ENCODE data around the gene TUBA1B.

The TUBA1B gene

GRCh38 chr12:49089821-49090773 lies 41.1 kb downstream of the TUBA1B start:
- peak overlapping the region; percentile 89 for H3K18ac ChIP-seq (ENCODE audit: low read length)
- DNase-seq (ENCODE audit: low spot score): no peak
- H2BK5ac ChIP-seq (ENCODE audit: low read length): no peak overlapping the region
- H3K79me1 ChIP-seq (ENCODE audit: low read depth, low read length): no peaks in the 10 kb centered on the region
- no peak overlapping the region for H4K8ac ChIP-seq (ENCODE audit: low read depth, low read length)
- no CpG with 5 or more reads among the region's 88 CpGs for WGBS, 2 donors (ENCODE audit: extremely low coverage in 2 of 2, insufficient read length in 2 of 2, insufficient replicate concordance in 1 of 2)
- H3K27me3 ChIP-seq (ENCODE audit: control insufficient read depth in 3 of 3, insufficient read depth in 3 of 3, low read depth in 1 of 3, low read length in 3 of 3): peaks cover 38 to 73% (median 71%) of the 10 kb centered on the region in 3 experiments
- no peak overlapping the region for H4K91ac ChIP-seq (ENCODE audit: low read depth, low read length, poor library complexity)
- H3K14ac ChIP-seq (ENCODE audit: low read length): no peak overlapping the region
- peak overlapping the region; percentile 20 for H2AK5ac ChIP-seq (ENCODE audit: low read depth, low read length)
- H2BK120ac ChIP-seq (ENCODE audit: low read depth, low read length): no peak overlapping the region
- H3K9ac ChIP-seq (ENCODE audit: low read depth, low read length, poor library complexity): peak overlapping the region; percentile 63
- H3K23ac ChIP-seq (ENCODE audit: low read depth, low read length, poor library complexity): peak overlapping the region; percentile 59
- peak overlapping the region; percentile 75 for H2BK12ac ChIP-seq (ENCODE audit: low read length)
- H2AFZ ChIP-seq (ENCODE audit: low read length): peak overlapping the region; percentile 82
- H3K4me3 ChIP-seq (ENCODE audit: low read length in 2 of 2): peak overlapping the region; percentile 28 to 53
- no peaks in the 10 kb centered on the region for H3K36me3 ChIP-seq (replicated peaks in 1 of 2; ENCODE audit: control insufficient read depth in 2 of 2, insufficient read depth in 2 of 2, low read length in 2 of 2)
- no peak overlapping the region for H3K4ac ChIP-seq (ENCODE audit: low read length)
- H3K4me2 ChIP-seq (ENCODE audit: insufficient read depth, low read length, poor library complexity, severe bottlenecking): peak overlapping the region; percentile 74
- H3K4me1 ChIP-seq (ENCODE audit: control insufficient read depth in 2 of 2, insufficient read depth in 1 of 2, low read depth in 1 of 2, low read length in 2 of 2): peaks cover 21 to 43% of the 10 kb centered on the region in 2 donors
- H3K27ac ChIP-seq (replicated peaks; ENCODE audit: low read length): no peak overlapping the region
- peaks cover 2% of the 10 kb centered on the region in 2 donors for H3K9me3 ChIP-seq (replicated peaks in 1 of 2; ENCODE audit: control insufficient read depth in 2 of 2, insufficient read depth in 1 of 2, low read depth in 1 of 2, low read length in 2 of 2)
- H2BK15ac ChIP-seq (ENCODE audit: low read length): peak overlapping the region; percentile 83

DNA sequence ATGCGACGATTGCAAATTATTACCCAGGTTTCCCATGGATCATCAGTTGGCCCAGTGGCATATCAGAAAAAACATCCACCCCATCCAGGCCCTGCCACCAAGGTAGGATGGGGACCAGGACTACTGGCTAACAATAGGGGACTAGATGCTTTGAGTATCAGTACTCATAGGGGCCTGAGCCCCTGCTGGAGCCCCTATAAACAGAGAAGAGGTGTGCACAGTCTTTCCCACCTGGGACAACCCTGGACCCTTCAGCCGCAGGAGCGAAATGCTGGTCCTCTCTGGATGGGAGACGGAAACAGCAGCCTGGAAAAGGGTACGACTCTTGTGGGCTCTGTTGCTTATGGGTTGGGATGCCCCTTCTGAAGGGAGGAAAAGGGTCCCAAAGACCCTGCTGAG lies 42.3 kb downstream of the TUBA1B start:
- Histone ChIP-seq H3K14ac (ENCODE audit: low read length) (no peak overlapping the region), H3K4ac (ENCODE audit: low read length) (no peak overlapping the region), H3K4me1 (ENCODE audit: control insufficient read depth in 2 of 2, insufficient read depth in 1 of 2, low read depth in 1 of 2, low read length in 2 of 2) (peaks cover 21 to 34% of the 10 kb centered on the region in 2 donors), H4K91ac (ENCODE audit: low read depth, low read length, poor library complexity) (no peak overlapping the region), H2BK120ac (ENCODE audit: low read depth, low read length) (no peak overlapping the region), H2BK5ac (ENCODE audit: low read length) (no peak overlapping the region), H3K79me1 (ENCODE audit: low read depth, low read length) (no peaks in the 10 kb centered on the region), H3K27me3 (ENCODE audit: control insufficient read depth in 3 of 3, insufficient read depth in 3 of 3, low read depth in 1 of 3, low read length in 3 of 3) (peaks cover 32 to 66% (median 60%) of the 10 kb centered on the region in 3 experiments), H2BK15ac (ENCODE audit: low read length) (no peak overlapping the region), H3K4me3 (ENCODE audit: low read length in 2 of 2) (no peak overlapping the region), H3K4me2 (ENCODE audit: insufficient read depth, low read length, poor library complexity, severe bottlenecking) (no peak overlapping the region), H2AK5ac (ENCODE audit: low read depth, low read length) (peak overlapping the region; percentile 57), H3K36me3 (replicated peaks in 1 of 2; ENCODE audit: control insufficient read depth in 2 of 2, insufficient read depth in 2 of 2, low read length in 2 of 2) (no peaks in the 10 kb centered on the region), H4K8ac (ENCODE audit: low read depth, low read length) (no peak overlapping the region), H3K9me3 (replicated peaks in 1 of 2; ENCODE audit: control insufficient read depth in 2 of 2, insufficient read depth in 1 of 2, low read depth in 1 of 2, low read length in 2 of 2) (peaks cover 2% of the 10 kb centered on the region in 2 donors), H2AFZ (ENCODE audit: low read length) (no peak overlapping the region), H3K27ac (replicated peaks; ENCODE audit: low read length) (no peak overlapping the region), H2BK12ac (ENCODE audit: low read length) (no peak overlapping the region), H3K9ac (ENCODE audit: low read depth, low read length, poor library complexity) (no peak overlapping the region), H3K23ac (ENCODE audit: low read depth, low read length, poor library complexity) (no peak overlapping the region), H3K18ac (ENCODE audit: low read length) (peak overlapping the region; percentile 7)
- DNase-seq (ENCODE audit: low spot score): no peak
- no CpG with 5 or more reads among the region's 6 CpGs for WGBS, 2 donors (ENCODE audit: extremely low coverage in 2 of 2, insufficient read length in 2 of 2, insufficient replicate concordance in 1 of 2)

DNA sequence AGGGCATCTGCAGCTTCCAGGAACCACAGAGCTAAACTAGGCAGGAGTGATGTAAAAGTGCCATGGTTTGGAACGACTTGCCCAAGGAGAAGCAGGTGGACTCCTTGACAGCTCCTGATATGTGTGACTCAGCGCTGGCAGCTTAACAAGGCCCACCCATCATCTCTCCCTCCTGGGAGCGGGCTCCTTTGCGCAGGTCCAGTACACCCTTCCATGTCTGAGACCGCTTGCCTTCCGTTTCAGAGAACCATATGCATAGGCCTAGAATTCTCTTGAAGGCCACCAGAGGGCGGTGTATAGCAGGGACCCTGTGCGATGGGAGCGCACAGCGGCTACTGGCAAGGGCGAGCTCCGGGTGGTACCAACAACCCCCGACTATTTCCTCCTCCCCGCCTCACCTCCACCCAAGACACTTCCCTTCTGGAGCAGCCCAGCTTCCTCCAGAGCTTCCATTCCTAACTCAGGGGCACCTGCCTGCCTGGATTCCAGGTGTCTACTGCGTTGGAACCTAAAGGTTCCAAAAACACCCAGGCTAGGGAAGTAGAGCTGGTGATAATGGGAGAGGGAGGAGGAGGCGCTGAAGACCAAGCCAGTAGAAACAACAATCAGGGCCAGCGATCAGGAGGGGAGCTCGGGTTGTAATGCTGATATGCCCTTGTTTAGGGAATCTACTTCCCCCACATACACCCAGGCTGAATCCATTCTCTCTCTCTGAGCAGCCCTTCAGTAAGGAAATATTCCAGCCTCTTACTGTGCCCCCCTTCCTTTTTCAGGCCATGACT lies 42.9 kb downstream of the TUBA1B start:
- no peaks in the 10 kb centered on the region for H3K36me3 ChIP-seq (replicated peaks in 1 of 2; ENCODE audit: control insufficient read depth in 2 of 2, insufficient read depth in 2 of 2, low read length in 2 of 2)
- no peak overlapping the region for H2BK120ac ChIP-seq (ENCODE audit: low read depth, low read length)
- peak overlapping the region; percentile 70 for H2AFZ ChIP-seq (ENCODE audit: low read length)
- H3K4me2 ChIP-seq (ENCODE audit: insufficient read depth, low read length, poor library complexity, severe bottlenecking): peak overlapping the region; percentile 36
- peaks cover 2% of the 10 kb centered on the region in 2 donors for H3K9me3 ChIP-seq (replicated peaks in 1 of 2; ENCODE audit: control insufficient read depth in 2 of 2, insufficient read depth in 1 of 2, low read depth in 1 of 2, low read length in 2 of 2)
- no peak overlapping the region for H3K4me3 ChIP-seq (ENCODE audit: low read length in 2 of 2)
- no CpG with 5 or more reads among the region's 18 CpGs for WGBS, 2 donors (ENCODE audit: extremely low coverage in 2 of 2, insufficient read length in 2 of 2, insufficient replicate concordance in 1 of 2)
- peak; percentile 79 for DNase-seq (ENCODE audit: low spot score)
- no peak overlapping the region for H2AK5ac ChIP-seq (ENCODE audit: low read depth, low read length)
- H3K79me1 ChIP-seq (ENCODE audit: low read depth, low read length): no peaks in the 10 kb centered on the region
- H2BK5ac ChIP-seq (ENCODE audit: low read length): no peak overlapping the region
- peak overlapping the region; percentile 67 for H3K23ac ChIP-seq (ENCODE audit: low read depth, low read length, poor library complexity)
- H2BK12ac ChIP-seq (ENCODE audit: low read length): no peak overlapping the region
- peak overlapping the region; percentile 72 for H3K18ac ChIP-seq (ENCODE audit: low read length)
- H3K27me3 ChIP-seq (ENCODE audit: control insufficient read depth in 3 of 3, insufficient read depth in 3 of 3, low read depth in 1 of 3, low read length in 3 of 3): peaks cover 30 to 60% (median 54%) of the 10 kb centered on the region in 3 experiments
- H3K4ac ChIP-seq (ENCODE audit: low read length): no peak overlapping the region
- H4K91ac ChIP-seq (ENCODE audit: low read depth, low read length, poor library complexity): no peak overlapping the region
- no peak overlapping the region for H2BK15ac ChIP-seq (ENCODE audit: low read length)
- no peak overlapping the region for H3K27ac ChIP-seq (replicated peaks; ENCODE audit: low read length)
- no peak overlapping the region for H3K14ac ChIP-seq (ENCODE audit: low read length)
- H3K4me1 ChIP-seq (ENCODE audit: control insufficient read depth in 2 of 2, insufficient read depth in 1 of 2, low read depth in 1 of 2, low read length in 2 of 2): peaks cover 19 to 29% of the 10 kb centered on the region in 2 donors
- no peak overlapping the region for H3K9ac ChIP-seq (ENCODE audit: low read depth, low read length, poor library complexity)
- H4K8ac ChIP-seq (ENCODE audit: low read depth, low read length): no peak overlapping the region

GRCh38 chr12:49086116-49086515 lies 45.1 kb downstream of the TUBA1B start:
- Histone ChIP-seq H3K4me3 (ENCODE audit: low read length in 2 of 2) (no peak overlapping the region), H3K4me2 (ENCODE audit: insufficient read depth, low read length, poor library complexity, severe bottlenecking) (no peak overlapping the region), H2BK5ac (ENCODE audit: low read length) (no peak overlapping the region), H3K4ac (ENCODE audit: low read length) (no peak overlapping the region), H3K36me3 (replicated peaks in 1 of 2; ENCODE audit: control insufficient read depth in 2 of 2, insufficient read depth in 2 of 2, low read length in 2 of 2) (no peaks in the 10 kb centered on the region), H3K18ac (ENCODE audit: low read length) (no peak overlapping the region), H3K9ac (ENCODE audit: low read depth, low read length, poor library complexity) (no peak overlapping the region), H4K91ac (ENCODE audit: low read depth, low read length, poor library complexity) (no peak overlapping the region), H3K23ac (ENCODE audit: low read depth, low read length, poor library complexity) (no peak overlapping the region), H2BK15ac (ENCODE audit: low read length) (no peak overlapping the region), H2BK12ac (ENCODE audit: low read length) (no peak overlapping the region), H4K8ac (ENCODE audit: low read depth, low read length) (no peak overlapping the region), H2AFZ (ENCODE audit: low read length) (no peak overlapping the region), H2BK120ac (ENCODE audit: low read depth, low read length) (no peak overlapping the region), H3K4me1 (ENCODE audit: control insufficient read depth in 2 of 2, insufficient read depth in 1 of 2, low read depth in 1 of 2, low read length in 2 of 2) (peaks cover 2 to 15% of the 10 kb centered on the region in 2 donors), H3K14ac (ENCODE audit: low read length) (no peak overlapping the region), H3K9me3 (replicated peaks in 1 of 2; ENCODE audit: control insufficient read depth in 2 of 2, insufficient read depth in 1 of 2, low read depth in 1 of 2, low read length in 2 of 2) (peaks cover 1 to 2% of the 10 kb centered on the region in 2 donors), H2AK5ac (ENCODE audit: low read depth, low read length) (no peak overlapping the region), H3K27ac (replicated peaks; ENCODE audit: low read length) (no peak overlapping the region), H3K79me1 (ENCODE audit: low read depth, low read length) (no peaks in the 10 kb centered on the region), H3K27me3 (ENCODE audit: control insufficient read depth in 3 of 3, insufficient read depth in 3 of 3, low read depth in 1 of 3, low read length in 3 of 3) (peaks cover 26 to 50% (median 39%) of the 10 kb centered on the region in 3 experiments)
- no CpG with 5 or more reads among the region's 3 CpGs for WGBS, 2 donors (ENCODE audit: extremely low coverage in 2 of 2, insufficient read length in 2 of 2, insufficient replicate concordance in 1 of 2)
- no peak for DNase-seq (ENCODE audit: low spot score)
